ENCODE results near the gene SENP7. TPM values are rescaled to one million over a fixed set of nuclear protein-coding genes. Genes with fewer than 3 reads are reported as not detected.

Gene SENP7
- total RNA-seq, 4 donors from 2014 or later = 8.8 to 52.5 (median 15.1) TPM

GRCh38 chr3:101329016-101329673, 183.9 kb downstream of the SENP7 start:
- no peak for ATAC-seq (ENCODE audit: low FRiP score)
- DNase-seq (ENCODE audit: low spot score) = no peak

GRCh38 chr3:101325393-101326134, 187.4 kb downstream of the SENP7 start:
- DNase-seq (ENCODE audit: low spot score) (no peak), ATAC-seq (ENCODE audit: low FRiP score) (no peak)
- no peak for TF ChIP-seq CTCF (IDR thresholded peaks at IDR 0.05)

More at GRCh38 chr3:101329016-101329673, 183.9 kb downstream of the SENP7 start:
- TF ChIP-seq CTCF (IDR thresholded peaks at IDR 0.05) = no peak

- ATAC-seq (ENCODE audit: low FRiP score) (no peak), DNase-seq (ENCODE audit: low spot score) (no peak)
- TF ChIP-seq CTCF (IDR thresholded peaks at IDR 0.05) = no peak
Observed at GRCh38 chr3:101320475-101320874, 192.5 kb downstream of the SENP7 start, which contains the start of gene IMPG2. IMPG2 (minus strand) TSS chr3:101320575; CDS start chr3:101320372, 203 bp downstream.

GRCh38 chr3:101319531-101319930, 193.5 kb downstream of the SENP7 start:
- DNase-seq (ENCODE audit: low spot score) = no peak
- TF ChIP-seq CTCF (IDR thresholded peaks at IDR 0.05) = no peak
- ATAC-seq (ENCODE audit: low FRiP score) = no peak

GRCh38 chr3:101312545-101312944, 200.5 kb downstream of the SENP7 start:
- no peak for TF ChIP-seq CTCF (IDR thresholded peaks at IDR 0.05)
- DNase-seq (ENCODE audit: low spot score) (no peak), ATAC-seq (ENCODE audit: low FRiP score) (no peak)

GRCh38 chr3:101311676-101312075, 201.3 kb downstream of the SENP7 start:
- DNase-seq (ENCODE audit: low spot score) (no peak), ATAC-seq (ENCODE audit: low FRiP score) (no peak)
- TF ChIP-seq CTCF (IDR thresholded peaks at IDR 0.05) = no peak
